Activated naive CD8-positive, alpha-beta T cell treated with anti-CD3 and anti-CD28 coated beads, Interleukin-2, amount 10 ng/mL, durations not matched to agents 7 days and 5 days (primary cell): ENCODE data around the gene ENO3. TPM values are rescaled to one million over a fixed set of nuclear protein-coding genes. Genes with fewer than 3 reads are reported as not detected.
"Not testable (repeated sequence)": the region's sequence is repeated elsewhere in the genome, so short reads cannot be mapped to it uniquely, and the experiment has no call there.

Experiments used
- ATAC-seq: fragments of 150-1000 bp; cut with Tn5 transposase; one replicate; pipeline ENCODE4 v1.10.0; 2021; ENCODE audit warnings: low read depth, moderate library complexity
- POLR2A ChIA-PET: fragments of 350-600 bp; sonication (Branson Sonifier 250); formaldehyde crosslinking; loops from one replicate; lab custom pipeline; 2021; ENCODE audit warnings: antibody characterized with exemption; lab: Charles Lee
- DNase-seq: peaks from one replicate; pipeline ENCODE4 v3.0.0; 2021
- H3K27ac Mint-ChIP-seq: one replicate; pipeline ENCODE4 v1.8.0; 2022; ENCODE audit warnings: mild to moderate bottlenecking, mixed read lengths
- H3K27me3 Mint-ChIP-seq: one replicate; pipeline ENCODE4 v1.8.0; 2022; ENCODE audit warnings: mild to moderate bottlenecking, moderate library complexity, mixed read lengths
- H3K36me3 Mint-ChIP-seq: one replicate; pipeline ENCODE4 v1.8.0; 2021; ENCODE audit warnings: mild to moderate bottlenecking, mixed read lengths
- H3K4me1 Mint-ChIP-seq: one replicate; pipeline ENCODE4 v1.8.0; 2021; ENCODE audit warnings: mixed read lengths
- H3K4me3 Mint-ChIP-seq: one replicate; pipeline ENCODE4 v1.8.0; 2022; ENCODE audit warnings: mild to moderate bottlenecking, moderate library complexity, mixed read lengths
- H3K9me3 Mint-ChIP-seq: one replicate; pipeline ENCODE4 v1.8.0; 2021; ENCODE audit warnings: mixed read lengths
- total RNA-seq, 2 experiments: library from RNA; stranded (reverse); gene quantifications; one replicate each; pipeline ENCODE4 v1.2.3, GENCODE V29; 2021

Gene ENO3
- total RNA-seq, 2 experiments from 2014 or later, result 31.4 to 32.9 TPM

GRCh38 chr17:4921320-4921719 lies 29.6 kb upstream of the ENO3 start:
- POLR2A ChIA-PET, result no interaction called here
- peaks cover 2% of the 10 kb centered on the region for H3K36me3 Mint-ChIP-seq

DNA sequence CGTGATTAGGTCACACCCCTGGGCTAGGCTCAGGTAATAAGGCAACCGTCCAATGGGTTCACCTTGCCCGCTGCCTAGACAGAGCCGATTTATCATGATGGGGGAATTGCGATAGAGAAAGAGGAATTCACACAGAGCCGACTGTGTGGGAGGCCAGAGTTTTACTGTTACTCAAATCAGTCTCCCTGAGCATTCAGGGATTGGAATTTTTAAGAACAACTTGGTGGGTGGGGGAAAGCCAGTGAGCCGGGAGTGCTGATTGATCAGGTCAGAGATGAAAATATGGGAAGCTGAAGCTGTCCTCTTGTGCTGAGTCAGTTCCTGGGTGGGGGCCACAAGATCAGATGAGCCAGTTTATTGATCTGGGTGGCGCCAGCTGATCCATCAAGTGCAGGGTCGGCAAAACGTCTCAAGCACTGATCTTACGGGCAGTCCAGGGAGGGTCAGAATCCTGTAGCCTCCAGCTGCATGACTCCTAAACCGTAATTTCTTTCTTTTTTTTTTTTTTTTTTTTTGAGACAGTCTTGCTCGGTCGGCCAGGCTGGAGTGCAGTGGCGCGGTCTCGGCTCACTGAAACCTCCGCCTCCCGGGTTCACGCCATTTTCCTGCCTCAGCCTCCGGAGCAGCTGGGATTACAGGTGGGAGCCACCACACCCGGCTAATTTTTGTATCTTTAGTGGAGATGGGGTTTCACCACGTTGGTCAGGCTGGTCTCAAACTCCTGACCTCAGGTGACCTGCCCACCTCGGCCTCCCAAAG lies 24.2 kb upstream of the ENO3 start:
- POLR2A ChIA-PET, result interaction anchor here (0.6 kb wide), 1 partner anchor 56 kb away, joined by 4 read pairs; no protein-coding TSS in a partner anchor
- not testable (repeated sequence) for DNase-seq, H3K9me3 Mint-ChIP-seq, ATAC-seq, H3K4me3 Mint-ChIP-seq, H3K4me1 Mint-ChIP-seq, H3K27ac Mint-ChIP-seq, H3K27me3 Mint-ChIP-seq
- peaks cover 27% of the 10 kb centered on the region for H3K36me3 Mint-ChIP-seq

More at GRCh38 chr17:4921320-4921719, 29.6 kb upstream of the ENO3 start:
- Mint-ChIP-seq H3K27me3 (no peaks in the 10 kb centered on the region), H3K4me3 (no peak overlapping the region), H3K4me1 (peaks cover 2% of the 10 kb centered on the region), H3K27ac (no peak overlapping the region), H3K9me3 (no peaks in the 10 kb centered on the region)
- no peak for ATAC-seq
- DNase-seq, result no peak

DNA sequence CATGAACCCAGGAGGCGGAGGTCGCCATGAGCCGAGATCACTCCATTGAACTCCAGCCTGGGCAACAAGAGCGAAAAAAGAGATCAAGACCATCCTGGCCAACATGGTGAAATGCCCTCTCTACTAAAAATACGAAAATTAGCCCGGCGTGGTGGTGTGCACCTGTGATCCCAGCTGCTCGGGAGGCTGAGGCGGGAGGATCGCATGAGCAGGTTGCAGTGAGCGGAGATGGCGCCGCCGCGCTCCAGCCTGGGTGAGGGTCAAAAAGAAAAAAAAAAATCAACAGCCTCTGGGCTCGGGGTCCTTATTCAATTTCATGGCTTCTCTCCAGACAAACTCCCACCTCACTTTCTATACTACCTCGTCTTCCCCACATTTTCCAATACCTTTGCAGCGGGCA lies 22.0 kb upstream of the ENO3 start:
- no peak overlapping the region for H3K27ac Mint-ChIP-seq

DNA sequence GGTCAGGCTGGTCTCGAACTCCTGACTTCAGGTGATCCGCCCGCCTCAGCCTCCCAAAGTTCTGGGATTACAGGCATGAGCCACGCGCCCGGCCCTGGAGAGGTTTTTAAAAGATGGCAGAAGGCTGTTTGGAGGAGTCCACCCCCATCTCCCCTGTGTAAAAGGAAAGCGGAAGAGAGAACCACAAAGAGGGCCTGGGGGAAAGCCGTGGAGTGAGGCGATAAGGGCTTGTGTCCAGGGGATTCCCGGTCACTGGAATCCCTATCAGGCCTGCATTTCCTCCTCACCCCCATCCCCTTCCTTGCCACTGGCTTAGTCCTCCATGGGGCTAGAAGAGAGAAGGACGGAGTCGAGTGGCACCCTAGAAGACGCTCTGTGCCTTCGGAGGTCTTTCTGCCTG lies 19.0 kb upstream of the ENO3 start, which contains the start of gene GP1BA:
GP1BA (plus strand) TSS at position 315 of the 400 bp plus-strand sequence. CDS start 328 bp downstream, outside the sequence.
- Mint-ChIP-seq H3K27ac (peak within 1 kb of the TSS; percentile 60), H3K9me3 (no peaks in the 10 kb centered on the region), H3K36me3 (peaks cover 46% of the 10 kb centered on the region), H3K27me3 (no peaks in the 10 kb centered on the region), H3K4me3 (no peak within 1 kb of the TSS), H3K4me1 (peaks cover 27% of the 10 kb centered on the region)
- no peak for ATAC-seq
- POLR2A ChIA-PET, result no interaction called here
- no peak for DNase-seq

More for the DNA sequence above, 22.0 kb upstream of the ENO3 start:
- H3K27me3 Mint-ChIP-seq, result no peaks in the 10 kb centered on the region
- DNase-seq, result no peak
- ATAC-seq, result no peak
- no peak overlapping the region for H3K4me3 Mint-ChIP-seq
- H3K36me3 Mint-ChIP-seq, result peaks cover 34% of the 10 kb centered on the region
- peaks cover 12% of the 10 kb centered on the region for H3K4me1 Mint-ChIP-seq
- POLR2A ChIA-PET, result interaction anchor here (1.0 to 1.1 kb wide), 2 partner anchors 16 to 17 kb away, joined by 3 read pairs; no protein-coding TSS in a partner anchor
- no peaks in the 10 kb centered on the region for H3K9me3 Mint-ChIP-seq

DNA sequence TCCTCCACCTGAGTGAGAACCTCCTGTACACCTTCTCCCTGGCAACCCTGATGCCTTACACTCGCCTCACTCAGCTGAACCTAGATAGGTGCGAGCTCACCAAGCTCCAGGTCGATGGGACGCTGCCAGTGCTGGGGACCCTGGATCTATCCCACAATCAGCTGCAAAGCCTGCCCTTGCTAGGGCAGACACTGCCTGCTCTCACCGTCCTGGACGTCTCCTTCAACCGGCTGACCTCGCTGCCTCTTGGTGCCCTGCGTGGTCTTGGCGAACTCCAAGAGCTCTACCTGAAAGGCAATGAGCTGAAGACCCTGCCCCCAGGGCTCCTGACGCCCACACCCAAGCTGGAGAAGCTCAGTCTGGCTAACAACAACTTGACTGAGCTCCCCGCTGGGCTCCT lies 18.2 kb upstream of the ENO3 start:
- Mint-ChIP-seq H3K27ac (no peak overlapping the region), H3K4me3 (no peak overlapping the region), H3K36me3 (peaks cover 45% of the 10 kb centered on the region), H3K4me1 (peaks cover 30% of the 10 kb centered on the region), H3K9me3 (no peaks in the 10 kb centered on the region), H3K27me3 (no peaks in the 10 kb centered on the region)
- POLR2A ChIA-PET, result no interaction called here
- no peak for ATAC-seq
- DNase-seq, result no peak

DNA sequence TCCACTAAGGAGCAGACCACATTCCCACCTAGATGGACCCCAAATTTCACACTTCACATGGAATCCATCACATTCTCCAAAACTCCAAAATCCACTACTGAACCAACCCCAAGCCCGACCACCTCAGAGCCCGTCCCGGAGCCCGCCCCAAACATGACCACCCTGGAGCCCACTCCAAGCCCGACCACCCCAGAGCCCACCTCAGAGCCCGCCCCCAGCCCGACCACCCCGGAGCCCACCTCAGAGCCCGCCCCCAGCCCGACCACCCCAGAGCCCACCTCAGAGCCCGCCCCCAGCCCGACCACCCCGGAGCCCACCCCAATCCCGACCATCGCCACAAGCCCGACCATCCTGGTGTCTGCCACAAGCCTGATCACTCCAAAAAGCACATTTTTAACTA lies 17.3 kb upstream of the ENO3 start:
- no peak for DNase-seq

DNA sequence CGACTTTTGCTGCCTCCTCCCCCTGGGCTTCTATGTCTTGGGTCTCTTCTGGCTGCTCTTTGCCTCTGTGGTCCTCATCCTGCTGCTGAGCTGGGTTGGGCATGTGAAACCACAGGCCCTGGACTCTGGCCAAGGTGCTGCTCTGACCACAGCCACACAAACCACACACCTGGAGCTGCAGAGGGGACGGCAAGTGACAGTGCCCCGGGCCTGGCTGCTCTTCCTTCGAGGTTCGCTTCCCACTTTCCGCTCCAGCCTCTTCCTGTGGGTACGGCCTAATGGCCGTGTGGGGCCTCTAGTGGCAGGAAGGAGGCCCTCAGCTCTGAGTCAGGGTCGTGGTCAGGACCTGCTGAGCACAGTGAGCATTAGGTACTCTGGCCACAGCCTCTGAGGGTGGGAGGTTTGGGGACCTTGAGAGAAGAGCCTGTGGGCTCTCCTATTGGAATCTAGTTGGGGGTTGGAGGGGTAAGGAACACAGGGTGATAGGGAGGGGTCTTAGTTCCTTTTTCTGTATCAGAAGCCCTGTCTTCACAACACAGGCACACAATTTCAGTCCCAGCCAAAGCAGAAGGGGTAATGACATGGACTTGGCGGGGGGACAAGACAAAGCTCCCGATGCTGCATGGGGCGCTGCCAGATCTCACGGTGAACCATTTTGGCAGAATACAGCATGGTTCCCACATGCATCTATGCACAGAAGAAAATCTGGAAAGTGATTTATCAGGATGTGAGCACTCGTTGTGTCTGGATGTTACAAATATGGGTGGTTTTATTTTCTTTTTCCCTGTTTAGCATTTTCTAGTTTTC lies 16.5 kb upstream of the ENO3 start:
- POLR2A ChIA-PET, result interaction anchor here (0.8 to 1.3 kb wide), 7 partner anchors 9 to 96 kb away, joined by 3 to 4 read pairs (median 3); partner anchors contain the start of gene PFN1
- peak overlapping the region; percentile 3 for H3K4me3 Mint-ChIP-seq
- H3K9me3 Mint-ChIP-seq, result no peaks in the 10 kb centered on the region
- H3K27ac Mint-ChIP-seq, result peak overlapping the region; percentile 52
- no peaks in the 10 kb centered on the region for H3K27me3 Mint-ChIP-seq
- no peak for DNase-seq
- peaks cover 38% of the 10 kb centered on the region for H3K4me1 Mint-ChIP-seq
- H3K36me3 Mint-ChIP-seq, result peaks cover 42% of the 10 kb centered on the region
- ATAC-seq, result peak; percentile 35

More for the DNA sequence above, 17.3 kb upstream of the ENO3 start:
- POLR2A ChIA-PET, result interaction anchor here (0.8 to 1.3 kb wide), 4 partner anchors 34 to 97 kb away, joined by 3 read pairs; no protein-coding TSS in a partner anchor
- H3K27me3 Mint-ChIP-seq, result no peaks in the 10 kb centered on the region
- no peaks in the 10 kb centered on the region for H3K9me3 Mint-ChIP-seq
- H3K36me3 Mint-ChIP-seq, result peaks cover 45% of the 10 kb centered on the region
- H3K4me1 Mint-ChIP-seq, result peaks cover 33% of the 10 kb centered on the region
- no peak overlapping the region for H3K4me3 Mint-ChIP-seq
- ATAC-seq, result no peak
- peak overlapping the region; percentile 52 for H3K27ac Mint-ChIP-seq

DNA sequence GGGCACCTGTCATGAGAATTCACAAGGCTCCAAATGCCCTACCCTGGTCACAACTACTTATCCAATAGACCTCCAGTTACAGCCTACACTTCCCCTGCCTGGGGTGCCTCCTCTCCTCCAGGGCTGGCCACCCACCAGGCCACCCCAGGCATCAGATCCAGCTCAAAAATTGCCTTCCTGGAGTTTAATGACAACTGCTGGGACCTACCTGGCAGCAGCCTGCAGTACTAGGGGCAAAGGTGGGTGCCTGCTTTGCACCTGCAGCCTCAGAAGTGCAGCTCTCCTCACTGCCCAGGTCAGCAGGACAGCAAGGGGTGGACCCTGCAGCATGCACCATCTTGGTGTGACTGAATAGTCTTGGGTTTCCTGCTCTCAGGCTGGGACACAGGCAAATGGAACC lies 15.3 kb upstream of the ENO3 start:
- H3K4me3 Mint-ChIP-seq, result no peak overlapping the region
- POLR2A ChIA-PET, result interaction anchor here (1.5 to 2.1 kb wide), 2 partner anchors 9 to 27 kb away, joined by 5 to 6 read pairs; no protein-coding TSS in a partner anchor
- H3K27ac Mint-ChIP-seq, result no peak overlapping the region
- no peaks in the 10 kb centered on the region for H3K27me3 Mint-ChIP-seq
- H3K9me3 Mint-ChIP-seq, result no peaks in the 10 kb centered on the region
- peaks cover 37% of the 10 kb centered on the region for H3K4me1 Mint-ChIP-seq
- DNase-seq, result no peak
- peaks cover 39% of the 10 kb centered on the region for H3K36me3 Mint-ChIP-seq
- no peak for ATAC-seq

GRCh38 chr17:4936436-4936835 lies 14.5 kb upstream of the ENO3 start:
- no peaks in the 10 kb centered on the region for H3K27me3 Mint-ChIP-seq
- no peaks in the 10 kb centered on the region for H3K9me3 Mint-ChIP-seq
- ATAC-seq, result no peak
- POLR2A ChIA-PET, result interaction anchor here (0.5 to 2.1 kb wide), 5 partner anchors 9 to 27 kb away, joined by 3 to 6 read pairs (median 4); no protein-coding TSS in a partner anchor
- peak overlapping the region; percentile 44 for H3K27ac Mint-ChIP-seq
- peaks cover 37% of the 10 kb centered on the region for H3K36me3 Mint-ChIP-seq
- no peak overlapping the region for H3K4me3 Mint-ChIP-seq
- DNase-seq, result no peak
- H3K4me1 Mint-ChIP-seq, result peaks cover 36% of the 10 kb centered on the region

DNA sequence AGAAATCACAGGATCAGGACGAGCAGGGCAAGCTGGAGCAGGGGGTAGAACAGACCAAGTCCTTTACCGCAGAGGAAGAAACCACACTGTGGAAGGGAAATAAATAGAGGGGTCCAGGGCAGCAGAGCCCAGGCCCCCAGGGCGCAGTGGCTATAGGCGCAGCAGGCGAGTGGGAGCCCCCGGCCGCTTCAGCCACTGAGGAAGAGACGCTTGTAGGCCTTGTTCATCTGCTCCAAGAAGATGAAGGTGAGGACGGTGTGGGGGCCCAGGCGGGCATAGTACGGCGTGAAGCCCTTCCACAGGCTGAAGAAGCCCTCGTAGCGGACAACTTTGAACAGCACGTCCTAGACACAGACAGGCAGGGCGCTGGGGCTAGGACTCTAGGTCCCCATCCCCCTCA lies 13.4 kb upstream of the ENO3 start:
- Mint-ChIP-seq H3K9me3 (no peaks in the 10 kb centered on the region), H3K4me3 (no peak overlapping the region), H3K27me3 (no peaks in the 10 kb centered on the region), H3K36me3 (peaks cover 41% of the 10 kb centered on the region), H3K27ac (no peak overlapping the region), H3K4me1 (peaks cover 43% of the 10 kb centered on the region)
- ATAC-seq (no peak), DNase-seq (no peak)
- POLR2A ChIA-PET, result interaction anchor here (1.0 kb wide), 1 partner anchor 20 kb away, joined by 3 read pairs; no protein-coding TSS in a partner anchor

- POLR2A ChIA-PET, result interaction anchor here (2.8 to 4.0 kb wide), 2 partner anchors 12 to 60 kb away, joined by 20 to 106 read pairs; partner anchors contain the start of genes ENO3, INCA1, KIF1C and PFN1
- no peak for ATAC-seq
- Mint-ChIP-seq H3K27me3 (no peaks in the 10 kb centered on the region), H3K4me1 (peaks cover 47% of the 10 kb centered on the region), H3K27ac (peak overlapping the region; percentile 22), H3K4me3 (peak overlapping the region; percentile 100), H3K9me3 (no peaks in the 10 kb centered on the region), H3K36me3 (peaks cover 43% of the 10 kb centered on the region)
- DNase-seq, result no peak
Measured at GRCh38 chr17:4938069-4938491, 12.8 kb upstream of the ENO3 start.

GRCh38 chr17:4938688-4939545 lies 12.0 kb upstream of the ENO3 start:
- Mint-ChIP-seq H3K4me3 (peak overlapping the region; percentile 100), H3K27ac (peak overlapping the region; percentile 88), H3K4me1 (peaks cover 48% of the 10 kb centered on the region), H3K36me3 (peaks cover 47% of the 10 kb centered on the region), H3K9me3 (no peaks in the 10 kb centered on the region), H3K27me3 (no peaks in the 10 kb centered on the region)
- DNase-seq, result no peak
- no peak for ATAC-seq
- POLR2A ChIA-PET, result interaction anchor here (1.2 to 17.2 kb wide), 11 partner anchors 11 to 796 kb away, joined by 3 to 441 read pairs (median 8); partner anchors contain the start of genes C17orf107, CAMTA2, CYB5D2 and ENO3
